ENCODE data around the gene PTPRT.

The PTPRT gene

GRCh38 chr20:42442716-42443115, 747.0 kb downstream of the PTPRT start:
- FAIRE-seq (no peak), DNase-seq (ENCODE audit: insufficient read length, low spot score) (no peak)

DNA sequence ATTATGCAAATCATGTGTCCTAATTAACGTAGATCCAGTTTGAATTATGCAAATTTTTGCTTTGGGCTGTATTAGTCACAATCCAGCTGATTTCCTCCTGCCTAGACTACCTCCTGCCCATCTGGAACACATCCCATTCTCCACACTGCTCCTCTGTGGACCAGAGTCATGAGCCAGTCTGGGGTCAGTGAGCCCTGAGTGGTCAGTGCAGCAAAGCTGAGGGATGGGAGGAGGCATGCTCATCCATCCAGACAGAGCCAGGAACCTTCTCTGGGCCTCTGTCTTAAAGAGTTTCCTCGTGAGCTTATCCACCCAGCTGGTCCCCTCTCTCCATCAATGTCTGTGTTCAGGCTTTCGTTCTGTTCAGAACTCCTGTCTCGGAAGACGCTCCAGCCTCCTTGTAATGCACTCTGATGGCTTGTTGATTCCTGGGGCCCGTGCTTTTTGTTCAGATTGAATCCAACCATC, 747.8 kb downstream of the PTPRT start:
- DNase-seq (ENCODE audit: insufficient read length, low spot score): no peak
- FAIRE-seq: peak; percentile 31

DNA sequence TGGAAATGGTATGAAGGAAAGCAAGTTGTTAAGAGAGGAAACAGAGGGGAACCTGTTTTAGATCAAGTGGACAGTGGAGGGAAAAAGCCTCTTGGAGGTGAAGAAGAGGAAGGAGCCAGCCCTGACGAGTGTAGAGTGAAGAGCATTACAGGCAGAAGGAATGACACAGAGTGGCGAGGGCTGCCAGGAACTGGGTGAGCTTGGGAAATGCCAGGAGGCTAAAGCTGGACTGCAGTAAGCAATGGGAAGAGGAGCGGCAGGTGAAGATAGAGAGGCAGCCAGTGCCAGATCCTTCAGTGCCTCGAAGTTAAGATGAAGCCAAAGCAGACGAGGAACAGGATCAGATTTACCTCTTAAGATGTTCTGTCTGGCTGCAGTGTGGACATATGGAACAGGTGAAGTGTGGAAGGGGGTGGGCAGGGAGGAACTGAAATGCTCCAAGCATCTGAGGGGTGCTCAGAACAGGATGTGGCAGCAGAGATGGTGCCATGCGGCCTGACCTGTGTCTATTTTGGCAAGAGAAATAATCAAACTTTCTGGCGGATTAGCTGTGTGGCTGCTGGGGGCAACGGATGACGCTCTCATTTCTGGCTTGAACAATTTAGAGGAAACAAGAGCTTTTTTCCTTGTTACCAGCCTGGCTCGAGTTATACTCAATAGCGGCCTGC, 748.4 kb downstream of the PTPRT start:
- DNase-seq (ENCODE audit: insufficient read length, low spot score) (no peak), FAIRE-seq (peak; percentile 62)

- no peak for FAIRE-seq
- no peak for DNase-seq (ENCODE audit: insufficient read length, low spot score)
Observed at GRCh38 chr20:42435230-42435629, 754.5 kb downstream of the PTPRT start.

GRCh38 chr20:42432496-42433334, 757.0 kb downstream of the PTPRT start:
- DNase-seq (ENCODE audit: insufficient read length, low spot score) (no peak), FAIRE-seq (no peak)

- FAIRE-seq (no peak), DNase-seq (ENCODE audit: insufficient read length, low spot score) (no peak)
Observed at GRCh38 chr20:42430598-42430997, 759.1 kb downstream of the PTPRT start.

DNA sequence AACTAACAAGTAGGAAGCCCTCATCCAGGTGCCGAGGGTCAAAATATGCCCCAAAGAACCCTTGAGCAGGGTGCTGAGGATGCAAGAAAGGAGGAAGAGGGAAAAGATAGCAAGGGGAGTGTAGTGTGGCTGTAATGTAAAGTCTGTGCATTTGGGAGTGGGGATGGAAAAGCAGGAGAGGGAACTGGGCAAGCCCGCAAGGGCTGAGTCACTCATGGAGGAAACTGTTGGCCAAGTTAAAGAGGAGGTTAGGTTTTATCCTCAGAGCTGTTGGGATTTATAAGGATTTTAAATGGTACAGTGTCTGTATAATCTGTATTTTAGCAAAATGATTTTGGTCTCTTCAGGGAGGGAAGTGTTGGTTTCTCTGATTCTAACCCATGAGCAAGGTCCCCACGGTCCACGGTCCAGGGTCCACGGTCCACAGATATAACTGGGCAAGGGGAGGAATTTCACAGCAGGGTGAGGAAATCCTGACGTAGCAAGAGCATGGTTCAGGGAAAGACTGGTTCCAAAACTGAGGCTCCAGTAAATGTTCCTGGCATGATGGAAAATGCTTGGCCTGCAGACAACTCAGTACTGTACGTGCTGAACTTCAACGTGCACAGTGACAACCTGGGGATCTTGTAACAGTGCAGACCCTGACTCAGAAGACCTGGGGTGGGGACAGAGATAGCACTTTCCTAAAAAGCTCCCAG, 759.8 kb downstream of the PTPRT start:
- DNase-seq (ENCODE audit: insufficient read length, low spot score) (no peak), FAIRE-seq (no peak)

DNA sequence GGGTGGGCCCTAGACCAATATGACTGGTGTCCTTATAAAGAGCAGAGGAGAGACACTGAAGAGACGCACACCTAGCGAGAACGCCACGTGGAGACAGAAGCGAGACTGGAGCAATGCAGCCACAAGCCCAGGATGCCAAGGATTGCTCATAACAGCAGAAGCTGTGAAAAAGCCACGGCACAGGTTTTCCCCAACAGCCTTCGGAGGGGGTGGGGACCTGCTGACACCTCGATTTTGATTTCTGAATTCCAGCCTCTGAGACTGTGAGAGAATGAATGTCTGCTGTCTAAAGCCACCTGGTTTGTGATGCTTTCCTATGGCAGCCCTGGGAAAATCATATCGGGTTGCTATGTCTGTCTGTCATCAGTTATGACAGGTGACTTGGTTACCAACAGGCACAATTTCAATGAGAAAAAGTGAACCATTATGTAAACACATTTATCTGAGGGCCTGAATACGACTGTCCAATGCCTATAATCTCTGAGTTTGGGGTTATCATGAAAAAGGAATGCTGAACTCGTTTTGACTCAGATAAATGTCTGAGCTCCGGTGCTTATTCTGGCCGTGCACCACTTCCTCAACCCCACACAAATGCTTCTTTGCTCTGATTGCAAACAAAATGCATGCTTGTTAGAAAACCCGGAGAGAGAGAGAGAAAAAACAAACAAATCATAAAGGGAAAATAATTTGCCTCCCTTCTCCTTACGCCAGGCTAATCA, 769.7 kb downstream of the PTPRT start:
- peak; percentile 31 for FAIRE-seq

GRCh38 chr20:42406826-42407225, 782.9 kb downstream of the PTPRT start:
- DNase-seq (ENCODE audit: insufficient read length, low spot score) (no peak), FAIRE-seq (peak; percentile 58)

More for the DNA sequence above, 769.7 kb downstream of the PTPRT start:
- no peak for DNase-seq (ENCODE audit: insufficient read length, low spot score)

- DNase-seq (ENCODE audit: insufficient read length, low spot score) (no peak), FAIRE-seq (peak; percentile 20)
Observed at GRCh38 chr20:42402455-42402854, 787.3 kb downstream of the PTPRT start.

DNA sequence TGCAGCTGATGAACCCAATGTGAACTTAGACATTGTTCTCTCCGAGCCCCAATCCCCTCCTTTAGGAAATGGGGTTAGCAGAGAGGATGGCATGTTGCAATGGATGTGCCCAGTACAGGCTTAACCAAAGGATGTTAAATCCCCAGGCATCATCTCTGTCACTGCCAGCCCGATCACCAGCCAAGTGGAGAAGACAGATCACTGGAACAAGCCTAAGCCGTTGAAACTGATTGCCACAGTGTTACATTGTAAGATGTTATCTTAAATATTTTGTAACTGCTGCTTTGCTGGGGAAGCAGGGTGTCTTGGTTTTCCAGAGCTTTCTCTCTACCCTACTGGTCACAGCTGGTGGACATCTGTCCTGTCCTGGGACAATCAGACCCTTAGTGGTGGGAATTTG, 788.1 kb downstream of the PTPRT start:
- DNase-seq (ENCODE audit: insufficient read length, low spot score): no peak
- FAIRE-seq: no peak

DNA sequence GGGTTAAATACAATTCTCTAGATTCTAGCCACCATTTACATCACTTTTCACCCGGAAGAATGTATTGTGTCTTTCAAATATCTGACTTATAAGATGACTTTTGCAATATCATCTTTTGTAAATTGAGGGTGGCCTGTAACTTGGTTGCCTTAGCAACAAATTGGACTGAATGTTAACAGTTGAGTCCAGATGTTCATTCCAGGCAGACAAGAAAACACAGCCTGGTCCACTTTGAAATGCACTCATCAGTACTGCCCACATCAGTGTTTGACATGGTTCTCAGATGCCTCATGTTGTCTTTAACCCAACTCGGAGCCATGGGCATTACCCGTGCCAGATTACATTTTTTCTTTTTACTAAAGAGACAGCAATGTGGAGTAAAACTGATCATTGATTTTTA, 789.9 kb downstream of the PTPRT start:
- peak; percentile 62 for FAIRE-seq
- DNase-seq (ENCODE audit: insufficient read length, low spot score): no peak

DNA sequence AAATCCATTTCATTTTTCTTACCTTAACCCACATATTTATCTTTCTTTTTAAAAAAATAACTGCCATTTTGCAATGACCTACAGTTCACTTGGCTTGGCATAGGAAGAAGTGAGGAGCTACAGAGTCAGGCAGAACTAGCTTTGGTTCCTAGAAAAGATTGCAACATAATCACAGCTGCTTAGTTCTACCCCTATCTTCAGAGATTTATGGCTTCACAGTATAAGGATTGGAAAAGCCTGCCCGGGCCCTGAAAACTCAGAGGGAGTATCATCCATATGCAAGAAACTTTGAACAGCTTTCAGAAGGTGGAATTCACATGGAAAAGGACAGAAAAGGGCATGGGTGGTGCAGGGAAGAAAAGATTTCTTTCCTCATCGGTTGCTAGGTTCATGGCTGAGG, 797.3 kb downstream of the PTPRT start:
- FAIRE-seq: no peak
- DNase-seq (ENCODE audit: insufficient read length, low spot score): no peak

- DNase-seq (ENCODE audit: insufficient read length, low spot score): no peak
- peak; percentile 77 for FAIRE-seq
Observed at GRCh38 chr20:42391807-42392206, 797.9 kb downstream of the PTPRT start.

DNA sequence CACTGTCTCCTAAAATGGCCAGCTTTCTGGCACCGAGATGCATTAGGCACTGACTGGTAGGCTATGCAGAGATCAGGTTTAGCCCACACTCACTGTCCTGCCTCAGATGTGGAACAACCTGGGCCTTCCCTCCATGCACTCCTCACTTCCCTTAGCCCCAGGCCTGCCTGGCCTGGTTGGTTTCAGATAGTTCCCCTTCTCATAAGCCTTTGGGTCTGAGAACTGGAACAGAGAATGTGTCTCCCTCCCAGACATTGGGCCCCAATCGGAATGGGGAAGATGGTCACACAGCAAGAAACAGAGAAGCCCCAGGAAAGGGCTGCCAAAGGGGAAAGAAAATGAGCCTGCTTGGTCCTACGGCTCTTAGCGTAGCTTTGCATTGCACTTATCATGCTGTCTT, 809.4 kb downstream of the PTPRT start:
- FAIRE-seq (peak; percentile 49), DNase-seq (ENCODE audit: insufficient read length, low spot score) (no peak)

- FAIRE-seq: no peak
- DNase-seq (ENCODE audit: insufficient read length, low spot score): no peak
Observed at GRCh38 chr20:42379385-42379784, 810.3 kb downstream of the PTPRT start.

DNA sequence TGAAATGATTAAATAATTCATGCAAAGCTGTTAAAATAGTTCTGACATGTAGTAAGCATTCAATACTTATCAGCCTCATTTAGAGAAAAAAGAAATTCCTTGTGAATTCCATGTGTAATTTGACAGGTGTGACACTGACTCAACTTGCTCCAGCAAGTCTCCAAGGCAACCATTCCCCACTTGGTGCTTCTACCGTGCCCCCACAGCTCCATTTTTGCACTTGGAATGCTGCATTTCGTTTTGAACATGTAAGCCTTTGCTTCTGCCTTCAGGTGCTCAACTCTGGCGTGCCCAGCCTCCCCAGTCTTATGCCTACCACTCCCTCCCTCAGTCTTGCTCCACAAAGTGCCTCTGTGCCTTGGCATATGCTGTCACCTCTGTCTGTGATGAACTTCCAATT, 810.9 kb downstream of the PTPRT start:
- no peak for FAIRE-seq
- DNase-seq (ENCODE audit: insufficient read length, low spot score): no peak

GRCh38 chr20:42376131-42376530, 813.6 kb downstream of the PTPRT start:
- DNase-seq (ENCODE audit: insufficient read length, low spot score) (no peak), FAIRE-seq (peak; percentile 9)

DNA sequence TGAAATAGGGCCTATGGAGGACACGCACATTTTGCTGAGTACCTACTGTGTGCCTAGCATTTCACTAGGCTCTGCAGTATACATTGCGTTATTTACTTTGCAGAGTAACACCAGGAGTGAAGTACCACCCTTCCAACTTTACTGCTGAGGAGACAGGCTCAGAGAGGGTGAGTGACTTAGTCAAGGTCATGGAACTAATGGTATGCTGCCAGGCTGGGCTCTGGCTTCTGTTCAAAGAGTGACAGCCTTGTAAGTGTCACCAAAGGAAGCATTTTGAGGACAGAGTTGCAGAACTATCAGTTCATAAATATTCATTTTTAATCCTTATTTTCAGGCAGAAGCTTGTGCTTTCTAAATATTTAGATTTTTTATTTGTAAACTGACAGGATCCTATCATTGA, 816.7 kb downstream of the PTPRT start:
- no peak for DNase-seq (ENCODE audit: insufficient read length, low spot score)
- peak; percentile 26 for FAIRE-seq

GRCh38 chr20:42370075-42370474, 819.6 kb downstream of the PTPRT start:
- FAIRE-seq: no peak

GRCh38 chr20:42368910-42369309, 820.8 kb downstream of the PTPRT start:
- peak; percentile 16 for FAIRE-seq
- DNase-seq (ENCODE audit: insufficient read length, low spot score): no peak

More at GRCh38 chr20:42370075-42370474, 819.6 kb downstream of the PTPRT start:
- DNase-seq (ENCODE audit: insufficient read length, low spot score): no peak
